ENCODE data around the gene SIPA1L3. TPM values are rescaled to one million over a fixed set of nuclear protein-coding genes. Genes with fewer than 3 reads are reported as not detected.

SIPA1L3 gene
- total and polyA plus RNA-seq, 2 of the 13 experiments (the other 11 are each of a cell fraction or from before 2014, with no cell fraction given) = 5.5 to 7.7 TPM

DNA sequence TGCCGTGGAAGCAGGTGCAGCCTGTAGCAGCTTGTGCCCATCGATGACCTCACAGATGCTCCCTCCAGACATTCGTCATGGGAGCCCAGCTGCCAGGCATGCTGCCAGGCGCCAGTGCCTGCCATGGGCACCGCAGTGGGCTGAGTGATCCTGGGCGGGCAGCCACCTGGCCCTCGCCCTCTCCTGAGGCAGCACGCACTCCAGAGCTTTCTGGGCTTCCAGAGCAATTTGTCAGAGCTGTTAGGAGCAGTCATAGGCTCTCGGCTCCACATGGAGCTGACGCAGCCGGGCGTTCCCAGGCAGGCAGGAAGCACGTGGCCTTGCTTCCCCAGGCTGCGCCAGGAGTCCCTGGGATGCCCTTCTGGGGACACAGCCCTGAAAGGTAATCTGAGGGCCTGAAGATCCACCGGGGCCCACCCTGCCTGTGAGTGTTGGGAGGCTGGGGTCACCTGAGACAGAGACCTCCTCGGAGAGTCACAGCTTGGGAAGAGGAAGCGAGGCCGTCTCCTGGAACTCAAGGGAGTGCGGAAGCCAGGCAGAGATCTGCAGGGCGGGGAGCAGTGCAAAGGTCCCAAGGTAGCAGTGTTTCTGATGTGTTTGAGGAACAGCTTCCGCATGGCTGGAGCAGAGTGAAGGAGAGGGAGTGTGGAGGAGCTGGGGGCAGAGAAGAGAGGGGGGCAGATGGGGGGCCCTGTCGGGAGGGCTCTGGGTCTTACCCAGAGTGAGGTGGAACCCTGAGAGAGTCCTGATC is 266.5 kb downstream of the SIPA1L3 start (continued):
- TF ChIP-seq, protein P1, sequence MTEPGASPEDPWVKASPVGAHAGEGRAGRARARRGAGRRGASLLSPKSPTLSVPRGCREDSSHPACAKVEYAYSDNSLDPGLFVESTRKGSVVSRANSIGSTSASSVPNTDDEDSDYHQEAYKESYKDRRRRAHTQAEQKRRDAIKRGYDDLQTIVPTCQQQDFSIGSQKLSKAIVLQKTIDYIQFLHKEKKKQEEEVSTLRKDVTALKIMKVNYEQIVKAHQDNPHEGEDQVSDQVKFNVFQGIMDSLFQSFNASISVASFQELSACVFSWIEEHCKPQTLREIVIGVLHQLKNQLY (CRISPR knock-in tag; IDR thresholded peaks at IDR 0.05) = no peak
- TF ChIP-seq EEA1 (CRISPR knock-in tag; IDR thresholded peaks at IDR 0.05; ENCODE audit: borderline replicate concordance) = no peak

DNA sequence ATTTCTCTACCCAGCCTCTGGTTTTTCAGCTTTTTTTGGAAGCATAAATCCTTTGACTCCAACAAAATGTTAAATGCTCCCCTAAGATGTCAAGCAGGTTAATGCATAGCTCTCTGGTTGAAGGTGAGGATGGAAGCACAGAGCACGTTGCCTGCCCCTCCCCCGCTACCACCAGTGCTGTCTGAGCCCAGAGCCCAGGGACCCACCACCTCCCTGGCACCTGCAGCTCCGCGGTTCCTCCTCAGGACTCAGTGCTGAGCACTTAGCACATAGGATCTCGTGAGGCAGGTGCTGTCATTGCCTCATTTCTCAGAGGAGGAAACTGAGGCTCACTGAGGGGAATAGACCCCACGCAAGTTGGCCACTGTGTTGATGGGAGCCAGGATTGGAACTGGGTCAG is 268.4 kb downstream of the SIPA1L3 start:
- no peak overlapping the region for H2AFZ ChIP-seq (ENCODE audit: low read length)
- no peaks in the 10 kb centered on the region for H3K79me2 ChIP-seq (ENCODE audit: insufficient read depth, low read length)
- peaks cover 8% of the 10 kb centered on the region; the same call in 1 of the 2 replicates for H3K9me3 ChIP-seq (ENCODE audit: low read length)
- H3K4me2 ChIP-seq (ENCODE audit: low read depth, low read length) = no peak overlapping the region
- WGBS (ENCODE audit: low lambda C conversion rate) = 86% methylated on average over 5 of the region's 6 CpGs
- H3K27ac ChIP-seq (ENCODE audit: extremely low read length, insufficient read depth, low read length) = no peak overlapping the region
- CTCF ChIA-PET (ENCODE audit: low intra/inter-chr PET ratio, low total read pairs) = no interaction called here
- ATAC-seq = no peak
- H3K9ac ChIP-seq (ENCODE audit: insufficient read depth, low read depth, low read length) = no peak overlapping the region
- H4K20me1 ChIP-seq (ENCODE audit: insufficient read depth, low read length) = no peaks in the 10 kb centered on the region
- POLR2A ChIA-PET = no interaction called here
- no peak for DNase-seq (ENCODE audit: low spot score)
- intact Hi-C loops (cut with micrococcal nuclease; ENCODE audit: unreplicated experiment) (no loop called here), in situ Hi-C loops (cut with HindIII; ENCODE audit: extremely low pct_ligation_motif_present, low pct_unique_long_range_greater_than_20kb) (no loop called here)
- no peaks in the 10 kb centered on the region for H3K36me3 ChIP-seq (replicated peaks in 1 of 2; ENCODE audit: control insufficient read depth in 1 of 2, insufficient read depth in 2 of 2, low read length in 2 of 2)
- BruUV-seq (replicated peaks) = no TSS peak
- H3K4me3 ChIP-seq (replicated peaks in 1 of 3; ENCODE audit: insufficient read depth in 1 of 3, low read depth in 2 of 3, low read length in 3 of 3) = no peak overlapping the region
- no peaks in the 10 kb centered on the region for H3K27me3 ChIP-seq (ENCODE audit: control insufficient read depth in 1 of 2, insufficient read depth in 2 of 2, low read length in 2 of 2)
- no peak for FAIRE-seq
- H3K4me1 ChIP-seq (ENCODE audit: insufficient read depth, low read length) = no peaks in the 10 kb centered on the region
- TF ChIP-seq ZNF264 (CRISPR knock-in tag; IDR thresholded peaks at IDR 0.05) (no peak), ZSCAN22 (CRISPR knock-in tag; IDR thresholded peaks at IDR 0.05) (no peak), ARNT (IDR thresholded peaks at IDR 0.05) (no peak), BRD4 (CRISPR knock-in tag; IDR thresholded peaks at IDR 0.05) (no peak)
- TF ChIP-seq, protein P2, sequence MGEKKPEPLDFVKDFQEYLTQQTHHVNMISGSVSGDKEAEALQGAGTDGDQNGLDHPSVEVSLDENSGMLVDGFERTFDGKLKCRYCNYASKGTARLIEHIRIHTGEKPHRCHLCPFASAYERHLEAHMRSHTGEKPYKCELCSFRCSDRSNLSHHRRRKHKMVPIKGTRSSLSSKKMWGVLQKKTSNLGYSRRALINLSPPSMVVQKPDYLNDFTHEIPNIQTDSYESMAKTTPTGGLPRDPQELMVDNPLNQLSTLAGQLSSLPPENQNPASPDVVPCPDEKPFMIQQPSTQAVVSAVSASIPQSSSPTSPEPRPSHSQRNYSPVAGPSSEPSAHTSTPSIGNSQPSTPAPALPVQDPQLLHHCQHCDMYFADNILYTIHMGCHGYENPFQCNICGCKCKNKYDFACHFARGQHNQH (CRISPR knock-in tag; IDR thresholded peaks at IDR 0.05) = no peak
- TF ChIP-seq, protein P3, sequence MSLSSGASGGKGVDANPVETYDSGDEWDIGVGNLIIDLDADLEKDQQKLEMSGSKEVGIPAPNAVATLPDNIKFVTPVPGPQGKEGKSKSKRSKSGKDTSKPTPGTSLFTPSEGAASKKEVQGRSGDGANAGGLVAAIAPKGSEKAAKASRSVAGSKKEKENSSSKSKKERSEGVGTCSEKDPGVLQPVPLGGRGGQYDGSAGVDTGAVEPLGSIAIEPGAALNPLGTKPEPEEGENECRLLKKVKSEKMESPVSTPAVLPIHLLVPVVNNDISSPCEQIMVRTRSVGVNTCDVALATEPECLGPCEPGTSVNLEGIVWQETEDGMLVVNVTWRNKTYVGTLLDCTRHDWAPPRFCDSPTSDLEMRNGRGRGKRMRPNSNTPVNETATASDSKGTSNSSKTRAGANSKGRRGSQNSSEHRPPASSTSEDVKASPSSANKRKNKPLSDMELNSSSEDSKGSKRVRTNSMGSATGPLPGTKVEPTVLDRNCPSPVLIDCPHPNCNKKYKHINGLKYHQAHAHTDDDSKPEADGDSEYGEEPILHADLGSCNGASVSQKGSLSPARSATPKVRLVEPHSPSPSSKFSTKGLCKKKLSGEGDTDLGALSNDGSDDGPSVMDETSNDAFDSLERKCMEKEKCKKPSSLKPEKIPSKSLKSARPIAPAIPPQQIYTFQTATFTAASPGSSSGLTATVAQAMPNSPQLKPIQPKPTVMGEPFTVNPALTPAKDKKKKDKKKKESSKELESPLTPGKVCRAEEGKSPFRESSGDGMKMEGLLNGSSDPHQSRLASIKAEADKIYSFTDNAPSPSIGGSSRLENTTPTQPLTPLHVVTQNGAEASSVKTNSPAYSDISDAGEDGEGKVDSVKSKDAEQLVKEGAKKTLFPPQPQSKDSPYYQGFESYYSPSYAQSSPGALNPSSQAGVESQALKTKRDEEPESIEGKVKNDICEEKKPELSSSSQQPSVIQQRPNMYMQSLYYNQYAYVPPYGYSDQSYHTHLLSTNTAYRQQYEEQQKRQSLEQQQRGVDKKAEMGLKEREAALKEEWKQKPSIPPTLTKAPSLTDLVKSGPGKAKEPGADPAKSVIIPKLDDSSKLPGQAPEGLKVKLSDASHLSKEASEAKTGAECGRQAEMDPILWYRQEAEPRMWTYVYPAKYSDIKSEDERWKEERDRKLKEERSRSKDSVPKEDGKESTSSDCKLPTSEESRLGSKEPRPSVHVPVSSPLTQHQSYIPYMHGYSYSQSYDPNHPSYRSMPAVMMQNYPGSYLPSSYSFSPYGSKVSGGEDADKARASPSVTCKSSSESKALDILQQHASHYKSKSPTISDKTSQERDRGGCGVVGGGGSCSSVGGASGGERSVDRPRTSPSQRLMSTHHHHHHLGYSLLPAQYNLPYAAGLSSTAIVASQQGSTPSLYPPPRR (CRISPR knock-in tag; IDR thresholded peaks at IDR 0.05; ENCODE audit: borderline replicate concordance) = no peak
